Measurements from ENCODE around the gene ANKS1B.

GRCh38 chr12:98977186-98977585 is 1007.5 kb downstream of the ANKS1B start:
- TF ChIP-seq, protein P1, sequence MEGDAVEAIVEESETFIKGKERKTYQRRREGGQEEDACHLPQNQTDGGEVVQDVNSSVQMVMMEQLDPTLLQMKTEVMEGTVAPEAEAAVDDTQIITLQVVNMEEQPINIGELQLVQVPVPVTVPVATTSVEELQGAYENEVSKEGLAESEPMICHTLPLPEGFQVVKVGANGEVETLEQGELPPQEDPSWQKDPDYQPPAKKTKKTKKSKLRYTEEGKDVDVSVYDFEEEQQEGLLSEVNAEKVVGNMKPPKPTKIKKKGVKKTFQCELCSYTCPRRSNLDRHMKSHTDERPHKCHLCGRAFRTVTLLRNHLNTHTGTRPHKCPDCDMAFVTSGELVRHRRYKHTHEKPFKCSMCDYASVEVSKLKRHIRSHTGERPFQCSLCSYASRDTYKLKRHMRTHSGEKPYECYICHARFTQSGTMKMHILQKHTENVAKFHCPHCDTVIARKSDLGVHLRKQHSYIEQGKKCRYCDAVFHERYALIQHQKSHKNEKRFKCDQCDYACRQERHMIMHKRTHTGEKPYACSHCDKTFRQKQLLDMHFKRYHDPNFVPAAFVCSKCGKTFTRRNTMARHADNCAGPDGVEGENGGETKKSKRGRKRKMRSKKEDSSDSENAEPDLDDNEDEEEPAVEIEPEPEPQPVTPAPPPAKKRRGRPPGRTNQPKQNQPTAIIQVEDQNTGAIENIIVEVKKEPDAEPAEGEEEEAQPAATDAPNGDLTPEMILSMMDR (IDR thresholded peaks at IDR 0.05) = no peak
- no peak for TF ChIP-seq POLR2A (IDR thresholded peaks at IDR 0.05)
